Lower lobe of right lung (tissue), 2 donors: ENCODE data around the gene MAEL. TPM values are rescaled to one million over a fixed set of nuclear protein-coding genes. Genes with fewer than 3 reads are reported as not detected.
A peak's percentile ranks its signal among the peaks of the same experiment; 100 is the strongest.

Experiments
- ATAC-seq, 2 donors: fragments of 200-7000 bp; cut with Tn5 transposase; one replicate each; pipeline ENCODE4 v1.9.1; 2020 to 2022; ENCODE audit warnings: mild to moderate bottlenecking in 2 of 2, moderate library complexity in 2 of 2
- DNase-seq: peaks from one replicate; pipeline ENCODE4 v3.0.0-alpha.2; 2020
- H3K27ac ChIP-seq: fragments of 200-600 bp; one replicate; pipeline ENCODE4 v1.8.0; 2022
- H3K27me3 ChIP-seq: fragments of 200-600 bp; one replicate; pipeline ENCODE4 v1.8.0; 2022; ENCODE audit warnings: low read depth
- H3K36me3 ChIP-seq: fragments of 200-600 bp; one replicate; pipeline ENCODE4 v1.8.0; 2022; ENCODE audit warnings: mild to moderate bottlenecking
- H3K4me1 ChIP-seq: fragments of 200-600 bp; one replicate; pipeline ENCODE4 v1.8.0; 2022
- H3K4me3 ChIP-seq: fragments of 200-600 bp; one replicate; pipeline ENCODE4 v1.8.0; 2022; ENCODE audit warnings: mild to moderate bottlenecking
- H3K9me3 ChIP-seq: fragments of 200-600 bp; one replicate; pipeline ENCODE4 v1.8.0; 2022
- intact Hi-C: fragments of 100-400 bp; cut with DNase I; formaldehyde crosslinking; loops from one replicate; pipeline ENCODE4 v1.11.0; 2022
- total RNA-seq: library from RNA; stranded (reverse); fragmentation: NEBNext Ultra II Directional; extraction: Animal tissue kit (Norgen Biotek cat#: 25700); gene quantifications from one replicate; pipeline ENCODE4 v1.2.1, GENCODE V29; 2021
- TF ChIP-seq, protein P1 (sequence below): fragments of 200-600 bp; IDR thresholded peaks from one replicate; pipeline ENCODE4 v1.8.0; 2022; ENCODE audit warnings: antibody characterized with exemption, mild to moderate bottlenecking
- donor health status: DM: no; HTN: yes; CAD: no; lungs with severe emphysema.

Gene MAEL
- total RNA-seq, 1 donor from 2014 or later = not detected

DNA sequence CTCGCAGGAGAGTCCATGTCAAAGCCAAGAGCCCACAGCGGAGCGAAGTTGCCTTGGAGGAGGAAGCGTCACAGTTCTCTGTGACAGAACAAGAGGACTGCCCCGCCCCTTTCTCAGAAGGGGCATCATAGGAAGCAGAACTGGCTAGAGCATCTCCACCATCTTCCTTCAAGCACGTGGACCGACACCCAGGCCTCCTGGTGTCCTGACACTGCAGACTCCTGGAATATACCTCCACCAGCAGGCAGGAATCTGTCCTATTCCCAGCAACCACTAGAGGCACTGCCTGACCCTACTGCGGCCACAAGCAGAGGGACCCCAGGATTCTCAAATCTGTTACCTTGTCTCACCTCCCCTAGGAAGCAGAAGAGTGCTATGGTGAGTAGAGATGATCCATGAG is 63.3 kb downstream of the MAEL start:
- TF ChIP-seq, protein P1, sequence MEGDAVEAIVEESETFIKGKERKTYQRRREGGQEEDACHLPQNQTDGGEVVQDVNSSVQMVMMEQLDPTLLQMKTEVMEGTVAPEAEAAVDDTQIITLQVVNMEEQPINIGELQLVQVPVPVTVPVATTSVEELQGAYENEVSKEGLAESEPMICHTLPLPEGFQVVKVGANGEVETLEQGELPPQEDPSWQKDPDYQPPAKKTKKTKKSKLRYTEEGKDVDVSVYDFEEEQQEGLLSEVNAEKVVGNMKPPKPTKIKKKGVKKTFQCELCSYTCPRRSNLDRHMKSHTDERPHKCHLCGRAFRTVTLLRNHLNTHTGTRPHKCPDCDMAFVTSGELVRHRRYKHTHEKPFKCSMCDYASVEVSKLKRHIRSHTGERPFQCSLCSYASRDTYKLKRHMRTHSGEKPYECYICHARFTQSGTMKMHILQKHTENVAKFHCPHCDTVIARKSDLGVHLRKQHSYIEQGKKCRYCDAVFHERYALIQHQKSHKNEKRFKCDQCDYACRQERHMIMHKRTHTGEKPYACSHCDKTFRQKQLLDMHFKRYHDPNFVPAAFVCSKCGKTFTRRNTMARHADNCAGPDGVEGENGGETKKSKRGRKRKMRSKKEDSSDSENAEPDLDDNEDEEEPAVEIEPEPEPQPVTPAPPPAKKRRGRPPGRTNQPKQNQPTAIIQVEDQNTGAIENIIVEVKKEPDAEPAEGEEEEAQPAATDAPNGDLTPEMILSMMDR = no peak
- Histone ChIP-seq H3K9me3 (no peaks in the 10 kb centered on the region), H3K36me3 (no peaks in the 10 kb centered on the region), H3K27ac (no peak overlapping the region), H3K4me1 (no peaks in the 10 kb centered on the region), H3K27me3 (no peaks in the 10 kb centered on the region), H3K4me3 (no peak overlapping the region)
- intact Hi-C loops = no loop called here
- ATAC-seq (no peak), DNase-seq (no peak)

DNA sequence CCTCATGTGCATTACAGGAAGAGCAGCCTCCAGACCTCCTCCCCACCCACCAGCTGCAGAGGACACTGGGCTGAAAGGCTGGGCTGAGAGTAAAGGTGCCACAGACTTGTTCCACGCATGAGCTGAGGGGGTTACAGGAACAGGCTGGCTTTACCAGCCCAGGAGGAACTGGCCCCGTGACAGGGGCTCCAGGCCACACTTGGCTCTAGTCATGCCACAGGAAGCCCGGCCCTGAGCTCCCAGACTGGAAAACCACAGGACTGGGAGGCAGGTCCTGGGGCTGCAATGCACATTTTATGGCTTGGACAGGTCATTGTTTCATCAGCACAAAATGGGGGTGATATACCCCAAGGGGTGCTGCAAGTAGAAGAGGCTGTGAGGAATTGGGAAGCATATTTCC is 65.5 kb downstream of the MAEL start:
- TF ChIP-seq, protein P1 = no peak
- no peaks in the 10 kb centered on the region for H3K36me3 ChIP-seq
- no peaks in the 10 kb centered on the region for H3K27me3 ChIP-seq
- no peak for ATAC-seq
- peaks cover 6% of the 10 kb centered on the region for H3K4me1 ChIP-seq
- no peaks in the 10 kb centered on the region for H3K9me3 ChIP-seq
- intact Hi-C loops = no loop called here
- no peak overlapping the region for H3K4me3 ChIP-seq
- H3K27ac ChIP-seq = no peak overlapping the region
- DNase-seq = no peak

DNA sequence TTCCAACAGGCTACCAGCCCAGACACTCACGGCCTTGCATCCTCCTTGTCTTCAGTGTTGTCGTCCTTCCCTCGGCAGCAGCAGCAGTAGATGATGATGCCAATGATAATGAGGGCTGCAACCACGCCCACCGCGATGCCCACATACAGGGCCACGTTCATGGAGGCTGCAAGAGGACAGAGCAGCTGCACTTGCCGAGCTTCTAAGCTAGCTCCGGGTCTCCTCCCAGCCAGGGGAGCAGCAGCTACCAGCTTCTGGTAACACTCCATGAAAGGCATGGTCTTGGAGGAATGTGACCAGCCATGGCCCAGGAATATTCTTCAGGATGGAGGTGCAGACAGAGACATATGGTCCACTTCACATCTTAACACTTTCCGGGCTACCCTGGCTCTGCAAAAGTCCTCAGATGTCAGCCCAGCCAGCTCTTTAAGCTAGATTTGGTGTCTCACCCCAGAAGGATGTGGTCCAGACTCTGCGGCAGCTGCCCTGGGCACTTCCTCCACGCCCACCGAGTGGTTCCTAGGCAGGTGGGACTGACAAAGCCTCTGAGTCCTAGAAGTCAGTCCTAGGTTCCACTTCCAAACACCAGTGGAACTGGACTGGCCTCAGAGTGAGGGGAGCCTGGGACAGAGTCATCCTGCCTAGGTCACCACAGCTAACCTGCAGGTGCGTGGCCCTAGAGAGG is 66.0 kb downstream of the MAEL start:
- no peak overlapping the region for H3K4me3 ChIP-seq
- H3K27ac ChIP-seq = no peak overlapping the region
- no peaks in the 10 kb centered on the region for H3K27me3 ChIP-seq
- ATAC-seq (no peak), DNase-seq (no peak)
- H3K36me3 ChIP-seq = no peaks in the 10 kb centered on the region
- intact Hi-C loops = loop anchor here (5.0 kb wide), 1 partner anchor 143 kb away; no protein-coding TSS in a partner anchor
- no peaks in the 10 kb centered on the region for H3K9me3 ChIP-seq
- H3K4me1 ChIP-seq = peaks cover 6% of the 10 kb centered on the region
- TF ChIP-seq, protein P1 = no peak

DNA sequence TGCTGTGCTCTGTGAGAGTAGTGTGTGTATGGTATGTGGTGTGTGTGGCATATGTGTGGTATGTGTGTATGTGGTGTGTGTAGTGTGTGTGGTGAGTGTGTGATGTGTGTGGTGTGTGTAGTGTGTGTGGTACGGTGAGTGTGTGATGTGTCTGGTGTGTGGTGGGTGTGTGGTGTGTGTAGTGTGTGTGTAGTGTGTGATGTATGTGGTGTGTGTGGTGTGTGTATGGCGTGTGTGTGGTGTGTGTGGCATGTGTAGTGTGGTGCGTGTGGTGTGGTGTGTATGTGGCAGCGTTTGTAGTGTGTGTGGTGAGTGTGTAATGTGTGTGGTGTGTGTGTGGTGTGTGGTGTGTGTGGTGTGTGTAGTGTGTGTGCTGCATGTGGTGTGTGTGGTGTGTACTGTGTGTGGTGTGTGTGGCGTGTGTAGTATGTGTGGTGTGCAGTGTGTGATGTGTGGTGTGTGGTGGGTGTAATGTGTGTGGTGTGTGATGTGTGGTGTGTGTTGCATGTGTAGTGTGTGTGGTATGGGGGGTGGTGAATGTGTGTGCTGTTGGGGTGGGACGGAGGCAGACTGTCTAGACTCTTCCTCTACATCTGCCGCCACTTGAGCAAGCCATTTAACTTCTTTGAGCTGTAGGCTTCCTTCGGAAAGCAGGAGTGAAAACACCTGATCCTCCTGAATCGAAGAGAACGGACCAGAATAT is 67.6 kb downstream of the MAEL start:
- TF ChIP-seq, protein P1 = no peak
- DNase-seq (no peak), ATAC-seq (no peak)
- Histone ChIP-seq H3K9me3 (no peaks in the 10 kb centered on the region), H3K27me3 (no peaks in the 10 kb centered on the region), H3K4me3 (no peak overlapping the region), H3K27ac (no peak overlapping the region), H3K36me3 (no peaks in the 10 kb centered on the region), H3K4me1 (peaks cover 6% of the 10 kb centered on the region)
- intact Hi-C loops = loop anchor here (5.0 kb wide), 1 partner anchor 144 kb away; no protein-coding TSS in a partner anchor

DNA sequence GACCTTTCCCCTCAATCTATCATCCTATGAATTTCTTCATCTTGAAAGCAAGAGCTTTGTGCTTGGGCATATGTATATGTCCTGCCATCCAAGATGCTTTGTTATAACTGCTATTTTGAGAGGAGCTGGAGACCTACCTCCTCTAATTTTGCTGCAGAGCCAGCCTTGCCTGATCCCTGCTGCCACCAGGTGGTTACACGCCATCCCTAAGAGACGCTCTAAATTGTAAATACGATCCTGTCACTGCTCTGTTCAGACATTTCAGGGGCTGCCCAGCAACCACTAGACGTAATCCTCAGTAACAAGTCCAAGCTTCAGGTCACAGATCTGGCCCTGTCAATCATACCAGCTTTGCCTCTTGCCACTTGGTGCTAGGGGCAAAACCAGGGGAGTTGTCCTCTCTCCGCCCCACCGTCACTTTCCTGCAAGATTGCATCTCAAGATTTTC is 68.2 kb downstream of the MAEL start:
- peak in 1 of 2 donors; percentile 51 for ATAC-seq
- no peak for DNase-seq

More for the DNA sequence above, 68.2 kb downstream of the MAEL start:
- intact Hi-C loops = loop anchor here (5.0 kb wide), 1 partner anchor 145 kb away; no protein-coding TSS in a partner anchor
- H3K9me3 ChIP-seq = no peaks in the 10 kb centered on the region
- H3K36me3 ChIP-seq = no peaks in the 10 kb centered on the region
- H3K4me3 ChIP-seq = no peak overlapping the region
- H3K4me1 ChIP-seq = peaks cover 6% of the 10 kb centered on the region
- H3K27me3 ChIP-seq = no peaks in the 10 kb centered on the region
- TF ChIP-seq, protein P1 = peak; percentile 21
- H3K27ac ChIP-seq = no peak overlapping the region
